Stimulated activated CD8-positive, alpha-beta memory T cell treated with anti-CD3 and anti-CD28 coated beads, Interleukin-15, amount 100 ng/mL, for 1 hour (primary cell): ENCODE results near the gene TUBGCP3.

Experiments
- DNase-seq: peaks from one replicate; pipeline ENCODE4 v3.0.0-alpha.2; 2020; ENCODE audit warnings: low read depth

The TUBGCP3 gene

GRCh38 chr13:112452380-112453206 lies 135.4 kb downstream of the TUBGCP3 start:
- DNase-seq = no peak

GRCh38 chr13:112451512-112452379 lies 136.2 kb downstream of the TUBGCP3 start:
- DNase-seq = no peak

- no peak for DNase-seq
Measured at GRCh38 chr13:112450904-112451240, 137.1 kb downstream of the TUBGCP3 start.

- no peak for DNase-seq
Measured at GRCh38 chr13:112450118-112450903, 137.6 kb downstream of the TUBGCP3 start.

- no peak for DNase-seq
Measured at GRCh38 chr13:112449545-112449930, 138.4 kb downstream of the TUBGCP3 start.

- DNase-seq = no peak
Measured at GRCh38 chr13:112448621-112449544, 139.1 kb downstream of the TUBGCP3 start.

- DNase-seq = no peak
Measured at GRCh38 chr13:112447761-112448603, 140.0 kb downstream of the TUBGCP3 start.

- DNase-seq = no peak
Measured at GRCh38 chr13:112447306-112447705, 140.6 kb downstream of the TUBGCP3 start.

GRCh38 chr13:112446867-112447266 lies 141.1 kb downstream of the TUBGCP3 start:
- no peak for DNase-seq

GRCh38 chr13:112446347-112446861 lies 141.5 kb downstream of the TUBGCP3 start:
- DNase-seq = no peak

GRCh38 chr13:112445411-112446271 lies 142.3 kb downstream of the TUBGCP3 start:
- DNase-seq = no peak

- DNase-seq = no peak
Measured at GRCh38 chr13:112444416-112445399, 143.2 kb downstream of the TUBGCP3 start.

- no peak for DNase-seq
Measured at GRCh38 chr13:112443995-112444311, 144.0 kb downstream of the TUBGCP3 start.

- DNase-seq = no peak
Measured at GRCh38 chr13:112443191-112443994, 144.6 kb downstream of the TUBGCP3 start.

GRCh38 chr13:112442483-112443090 lies 145.4 kb downstream of the TUBGCP3 start:
- no peak for DNase-seq

GRCh38 chr13:112441779-112442310 lies 146.1 kb downstream of the TUBGCP3 start:
- DNase-seq = no peak
